B cell (primary cell): ENCODE data around the gene CBX3. TPM values are rescaled to one million over a fixed set of nuclear protein-coding genes. Genes with fewer than 3 reads are reported as not detected.

Experiments used
- ATAC-seq: fragments of 200-7000 bp; cut with Tn5 transposase; one replicate; pipeline ENCODE4 v1.10.0; 2021; ENCODE audit warnings: low read depth, mild to moderate bottlenecking, moderate number of reproducible peaks, moderate library complexity
- CTCF ChIA-PET: fragments of 350-600 bp; sonication (Branson Sonifier 250); formaldehyde crosslinking; loops from one replicate; lab custom pipeline; 2021; ENCODE audit warnings: antibody characterized with exemption, inconsistent platforms; lab: Charles Lee
- POLR2A ChIA-PET: fragments of 350-600 bp; sonication (Branson Sonifier 250); formaldehyde crosslinking; loops from one replicate; lab custom pipeline; 2021; ENCODE audit warnings: antibody characterized with exemption; lab: Charles Lee
- DNase-seq: peaks from one replicate; pipeline ENCODE4 v3.0.0; 2013
- H2AFZ ChIP-seq: 2 replicates; pipeline ENCODE4 v1.6.1; 2012; ENCODE audit warnings: mild to moderate bottlenecking, low read depth, low read length; ENCODE audit not compliant: insufficient read depth, poor library complexity, severe bottlenecking
- H3K27ac ChIP-seq, 2 donors: 1 replicate in 1 of 2; 2 replicates in 1 of 2; pipeline ENCODE4 v1.5.1; 2012 to 2013; ENCODE audit warnings: low read length in 2 of 2, mild to moderate bottlenecking in 2 of 2, moderate library complexity in 1 of 2
- H3K27me3 ChIP-seq, 4 experiments: fragments of 200-600 bp in 1 of 4; sonication (generic) in 1 of 4; replicated peaks in 1 of 4; 1 replicate in 2 of 4; 2 replicates in 2 of 4; pipeline versions ENCODE4 v1.6.1 to v1.7.0; 2013 to 2016; ENCODE audit warnings: low read length in 3 of 4, mild to moderate bottlenecking in 2 of 4, mixed read lengths in 1 of 4, moderate library complexity in 1 of 4; ENCODE audit not compliant: insufficient read depth in 4 of 4, control insufficient read depth in 3 of 4; ENCODE audit errors: control extremely low read depth in 1 of 4
- H3K36me3 ChIP-seq, 2 experiments: replicated peaks in 1 of 2; 1 replicate in 1 of 2; 2 replicates in 1 of 2; pipeline versions ENCODE4 v1.6.1 to v1.7.1; 2013; ENCODE audit warnings: low read length in 1 of 2; ENCODE audit not compliant: insufficient read depth in 2 of 2, control insufficient read depth in 1 of 2; ENCODE audit errors: control extremely low read depth in 1 of 2, extremely low read depth in 1 of 2
- H3K4me1 ChIP-seq, 2 donors: fragments of 200-600 bp in 1 of 2; sonication (generic) in 1 of 2; 1 replicate in 1 of 2; 2 replicates in 1 of 2; pipeline versions ENCODE4 v1.5.1 to v1.6.1; 2013 to 2017; ENCODE audit warnings: low read length in 2 of 2; ENCODE audit not compliant: control insufficient read depth in 2 of 2, insufficient read depth in 2 of 2
- H3K4me2 ChIP-seq: replicated peaks from 2 replicates; pipeline ENCODE3; 2012; ENCODE audit warnings: mild to moderate bottlenecking, low read depth, low read length; ENCODE audit not compliant: poor library complexity, severe bottlenecking
- H3K4me3 ChIP-seq, 5 experiments: fragments of 200-600 bp in 1 of 5; sonication (generic) in 1 of 5; 1 replicate in 3 of 5; 2 replicates in 2 of 5; pipeline versions ENCODE4 v1.5.1 to v1.7.0; 2011 to 2016; ENCODE audit warnings: low read length in 4 of 5, mild to moderate bottlenecking in 4 of 5, low read depth in 2 of 5, control low read depth in 1 of 5, moderate library complexity in 1 of 5; ENCODE audit not compliant: insufficient read depth in 1 of 5; ENCODE audit errors: control extremely low read depth in 1 of 5, extremely low read depth in 1 of 5
- H3K79me2 ChIP-seq: fragments of 200-600 bp; sonication (generic); one replicate; pipeline ENCODE4 v1.6.0; 2016; ENCODE audit warnings: low read length; ENCODE audit not compliant: control insufficient read depth, insufficient read depth
- H3K9ac ChIP-seq: fragments of 200-600 bp; sonication (generic); 2 replicates; pipeline ENCODE4 v1.6.1; 2017; ENCODE audit warnings: mild to moderate bottlenecking, low read length, moderate library complexity
- H3K9me3 ChIP-seq, 3 donors: one replicate each; pipeline versions ENCODE4 v1.6.1 to v1.7.1; 2013; ENCODE audit warnings: low read length in 2 of 3; ENCODE audit not compliant: control insufficient read depth in 2 of 3, insufficient read depth in 1 of 3; ENCODE audit errors: control extremely low read depth in 1 of 3
- H4K20me1 ChIP-seq: 2 replicates; pipeline ENCODE4 v1.6.0; 2012; ENCODE audit warnings: mild to moderate bottlenecking, low read length; ENCODE audit not compliant: insufficient read depth, control insufficient read depth, poor library complexity, severe bottlenecking
- H3K27ac Mint-ChIP-seq: one replicate; pipeline ENCODE4 v1.8.0; 2021; ENCODE audit warnings: mixed read lengths
- H3K27me3 Mint-ChIP-seq: one replicate; pipeline ENCODE4 v1.8.0; 2021; ENCODE audit warnings: mixed read lengths
- H3K4me1 Mint-ChIP-seq: one replicate; pipeline ENCODE4 v1.8.0; 2021; ENCODE audit warnings: mixed read lengths
- H3K4me3 Mint-ChIP-seq: one replicate; pipeline ENCODE4 v1.8.0; 2021; ENCODE audit warnings: mixed read lengths
- H3K9me3 Mint-ChIP-seq: one replicate; pipeline ENCODE4 v1.8.0; 2022; ENCODE audit warnings: mixed read lengths; ENCODE audit not compliant: insufficient read depth
- CTCF ChIP-seq: fragments of 200-600 bp; IDR thresholded peaks from one replicate; pipeline ENCODE4 v1.8.0; 2022; ENCODE audit warnings: antibody characterized with exemption, mild to moderate bottlenecking
- EZH2 ChIP-seq: IDR thresholded peaks from 2 replicates; pipeline ENCODE4 v1.6.1; 2012; ENCODE audit warnings: borderline replicate concordance, low read depth, mild to moderate bottlenecking, moderate library complexity, low read length; ENCODE audit not compliant: insufficient read depth, poor library complexity, severe bottlenecking
- WGBS: methylation state at CpG from one replicate; pipeline ENCODE4 v1.1.5; 2013; ENCODE audit warnings: missing lambda C conversion rate; ENCODE audit not compliant: insufficient coverage; 5-methylcytosine and 5-hydroxymethylcytosine counted together
- intact Hi-C: fragments of 100-400 bp; cut with micrococcal nuclease; formaldehyde crosslinking; loops from one replicate; pipeline ENCODE4 v1.10.0; 2022
- polyA plus RNA-seq: library from polyadenylated mRNA; depleted of rRNA; stranded (reverse); fragments of >200 nt; gene quantifications from 2 replicates; pipeline ENCODE4 v1.2.3, GENCODE V29; 2012
- total RNA-seq, 2 donors: library from RNA; stranded (reverse); fragments of 120-200 nt in 1 of 2; gene quantifications; 1 replicate in 1 of 2; 2 replicates in 1 of 2; pipeline versions ENCODE4 v1.2.3 to v1.2.4, GENCODE V29; 2013 to 2022

Gene CBX3
- total and polyA plus RNA-seq, 2 donors (not counting 1 experiment from before 2014, with no cell fraction given), result 43.9 to 126 TPM

DNA sequence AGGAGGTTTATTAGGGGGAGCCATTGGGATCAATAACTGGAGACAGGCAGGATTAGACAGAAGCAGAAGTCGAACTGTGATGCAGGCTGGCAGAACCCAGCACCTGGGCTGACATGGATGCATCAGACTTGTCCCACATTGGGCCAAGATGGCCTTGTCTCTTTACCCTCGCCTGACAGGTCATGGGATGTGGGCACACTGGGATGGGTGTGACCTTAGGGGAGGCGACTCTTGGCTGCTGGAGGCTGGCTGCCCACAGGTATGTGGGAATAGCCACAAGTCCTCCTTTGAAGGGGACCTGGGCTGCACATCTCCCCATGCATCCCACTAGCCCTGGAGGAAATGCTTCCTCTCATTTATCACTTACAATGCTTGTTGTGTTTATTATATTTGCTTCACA lies 32.3 kb upstream of the CBX3 start:
- H3K4me3 Mint-ChIP-seq, result no peak overlapping the region
- Histone ChIP-seq H2AFZ (no peak overlapping the region), H3K27ac (no peak overlapping the region), H3K4me1 (peaks cover 0 to 7% of the 10 kb centered on the region in 2 donors), H3K4me3 (no peak overlapping the region), H3K4me2 (no peak overlapping the region), H3K79me2 (peaks cover 6% of the 10 kb centered on the region), H3K9me3 (no peaks in the 10 kb centered on the region), H4K20me1 (no peaks in the 10 kb centered on the region), H3K36me3 (peaks cover 0 to 6% of the 10 kb centered on the region in 2 experiments), H3K9ac (no peak overlapping the region), H3K27me3 (no peaks in the 10 kb centered on the region)
- H3K9me3 Mint-ChIP-seq, result no peaks in the 10 kb centered on the region
- DNase-seq, result no peak
- 100% methylated on average over 1 of the region's 3 CpGs for WGBS
- ChIA-PET CTCF (interaction anchor here (1.3 kb wide), 1 partner anchor 78 kb away, joined by 3 read pairs; no protein-coding TSS in a partner anchor), POLR2A (no interaction called here)
- TF ChIP-seq EZH2 (no peak), CTCF (no peak)
- H3K4me1 Mint-ChIP-seq, result peaks cover 7% of the 10 kb centered on the region
- ATAC-seq, result no peak
- intact Hi-C loops, result no loop called here
- no peak overlapping the region for H3K27ac Mint-ChIP-seq
- no peaks in the 10 kb centered on the region for H3K27me3 Mint-ChIP-seq

GRCh38 chr7:26170663-26171062 lies 30.9 kb upstream of the CBX3 start:
- no peak overlapping the region for H3K4me2 ChIP-seq
- WGBS, result no CpG with 5 or more reads among the region's 1 CpG
- H3K27ac ChIP-seq, result no peak overlapping the region
- Mint-ChIP-seq H3K4me3 (no peak overlapping the region), H3K27ac (no peak overlapping the region), H3K9me3 (no peaks in the 10 kb centered on the region), H3K4me1 (peaks cover 7% of the 10 kb centered on the region), H3K27me3 (no peaks in the 10 kb centered on the region)
- ATAC-seq (no peak), DNase-seq (no peak)
- peaks cover 0 to 7% of the 10 kb centered on the region in 2 donors for H3K4me1 ChIP-seq
- TF ChIP-seq EZH2 (no peak), CTCF (no peak)
- peaks cover 0 to 6% of the 10 kb centered on the region in 2 experiments for H3K36me3 ChIP-seq
- no peak overlapping the region for H3K9ac ChIP-seq
- ChIA-PET POLR2A (interaction anchor here (0.7 kb wide), 1 partner anchor 9 kb away, joined by 3 read pairs; no protein-coding TSS in a partner anchor), CTCF (interaction anchor here (1.0 to 1.7 kb wide), 3 partner anchors 18 to 80 kb away, joined by 3 read pairs; no protein-coding TSS in a partner anchor)
- intact Hi-C loops, result no loop called here
- H3K9me3 ChIP-seq, result no peaks in the 10 kb centered on the region
- no peaks in the 10 kb centered on the region for H3K27me3 ChIP-seq
- no peak overlapping the region for H3K4me3 ChIP-seq
- no peaks in the 10 kb centered on the region for H4K20me1 ChIP-seq
- no peak overlapping the region for H2AFZ ChIP-seq
- H3K79me2 ChIP-seq, result peaks cover 7% of the 10 kb centered on the region
